Common myeloid progenitor, CD34-positive (primary cell): ENCODE results near the gene CGB5.
A peak's percentile ranks its signal among the peaks of the same experiment; 100 is the strongest.
"Not testable (repeated sequence)": the region's sequence is repeated elsewhere in the genome, so short reads cannot be mapped to it uniquely, and the experiment has no call there.

Experiments
- CTCF ChIA-PET: fragments of 350-600 bp; sonication (Branson Sonifier 250); formaldehyde crosslinking; loops from one replicate; lab custom pipeline; 2021; ENCODE audit warnings: antibody characterized with exemption; lab: Charles Lee
- POLR2A ChIA-PET: fragments of 350-600 bp; sonication (Branson Sonifier 250); formaldehyde crosslinking; loops from one replicate; lab custom pipeline; 2021; ENCODE audit warnings: antibody characterized with exemption; lab: Charles Lee
- DNase-seq, 3 donors: peaks; one replicate each; pipeline versions ENCODE4 v3.0.0 to v3.0.0-alpha.2; 2013
- H3K27ac ChIP-seq, 2 experiments: 1 replicate in 1 of 2; 2 replicates in 1 of 2; pipeline ENCODE4 v1.7.0; 2013; ENCODE audit warnings: inconsistent platforms in 2 of 2, low read length in 2 of 2, mild to moderate bottlenecking in 2 of 2, low read depth in 1 of 2, moderate library complexity in 1 of 2; ENCODE audit not compliant: severe bottlenecking in 2 of 2, insufficient read depth in 1 of 2, poor library complexity in 1 of 2
- H3K27me3 ChIP-seq, 5 experiments: replicated peaks in 2 of 5; 1 replicate in 3 of 5; 2 replicates in 2 of 5; pipeline versions ENCODE4 v1.6.1 to v1.7.0; 2013; ENCODE audit warnings: low read length in 4 of 5, mild to moderate bottlenecking in 2 of 5, moderate library complexity in 2 of 5, inconsistent platforms in 1 of 5; ENCODE audit not compliant: insufficient read depth in 5 of 5, control insufficient read depth in 4 of 5
- H3K36me3 ChIP-seq, 4 experiments: 1 replicate in 2 of 4; 2 replicates in 2 of 4; pipeline versions ENCODE4 v1.6.1 to v1.7.0; 2013; ENCODE audit warnings: low read length in 3 of 4, control low read depth in 1 of 4, mild to moderate bottlenecking in 1 of 4; ENCODE audit not compliant: control insufficient read depth in 4 of 4, insufficient read depth in 4 of 4
- H3K4me1 ChIP-seq, 4 experiments: 1 replicate in 3 of 4; 2 replicates in 1 of 4; pipeline versions ENCODE4 v1.6.1 to v1.7.1; 2013; ENCODE audit warnings: low read length in 3 of 4, mild to moderate bottlenecking in 3 of 4, control low read depth in 1 of 4, inconsistent platforms in 1 of 4, moderate library complexity in 1 of 4; ENCODE audit not compliant: control insufficient read depth in 4 of 4, insufficient read depth in 4 of 4; ENCODE audit errors: control extremely low read depth in 1 of 4
- H3K4me3 ChIP-seq, 7 experiments: 1 replicate in 4 of 7; 2 replicates in 3 of 7; pipeline versions ENCODE4 v1.5.1 to v1.7.0; 2013; ENCODE audit warnings: mild to moderate bottlenecking in 7 of 7, low read length in 6 of 7, moderate library complexity in 6 of 7, inconsistent platforms in 2 of 7, low read depth in 2 of 7, control low read depth in 1 of 7; ENCODE audit not compliant: insufficient read depth in 4 of 7, control insufficient read depth in 1 of 7; ENCODE audit errors: extremely low read depth in 1 of 7
- H3K9me3 ChIP-seq, 5 experiments: 1 replicate in 4 of 5; 2 replicates in 1 of 5; pipeline versions ENCODE4 v1.6.1 to v1.7.1; 2013; ENCODE audit warnings: low read length in 4 of 5, mild to moderate bottlenecking in 2 of 5, inconsistent platforms in 1 of 5, low read depth in 1 of 5, moderate library complexity in 1 of 5; ENCODE audit not compliant: control insufficient read depth in 4 of 5, insufficient read depth in 2 of 5; ENCODE audit errors: control extremely low read depth in 1 of 5
- WGBS: methylation state at CpG from one replicate; pipeline ENCODE4 v1.1.5; 2013; ENCODE audit not compliant: insufficient coverage; 5-methylcytosine and 5-hydroxymethylcytosine counted together

Gene CGB5

GRCh38 chr19:49020342-49020741 is 23.3 kb upstream of the CGB5 start:
- ChIA-PET POLR2A (no interaction called here), CTCF (interaction anchor here (0.6 to 3.5 kb wide), 3 partner anchors 14 to 239 kb away, joined by 3 to 10 read pairs (median 3); no protein-coding TSS in a partner anchor)
- WGBS: 88% methylated on average over 10 of the region's 11 CpGs
- DNase-seq: no peak
- Histone ChIP-seq H3K4me1 (peaks cover 0 to 24% (median 22%) of the 10 kb centered on the region in 4 experiments), H3K4me3 (no peak overlapping the region), H3K27me3 (peaks cover 0 to 43% (median 9%) of the 10 kb centered on the region in 5 experiments), H3K27ac (no peak overlapping the region), H3K9me3 (no peaks in the 10 kb centered on the region), H3K36me3 (peaks cover 2 to 11% (median 7%) of the 10 kb centered on the region in 4 experiments)

GRCh38 chr19:49020931-49021895 is 22.4 kb upstream of the CGB5 start:
- POLR2A ChIA-PET: no interaction called here
- 41% methylated on average over 12 of the region's 16 CpGs for WGBS
- H3K4me1 ChIP-seq: peaks cover 0 to 24% (median 22%) of the 10 kb centered on the region in 4 experiments
- peaks cover 0 to 43% (median 9%) of the 10 kb centered on the region in 5 experiments for H3K27me3 ChIP-seq
- no peak overlapping the region for H3K27ac ChIP-seq
- H3K4me3 ChIP-seq: no peak overlapping the region
- no peaks in the 10 kb centered on the region for H3K9me3 ChIP-seq
- peak in 1 of 3 donors; percentile 13 for DNase-seq
- CTCF ChIA-PET: no interaction called here
- H3K36me3 ChIP-seq: peaks cover 0 to 3% (median under 1%) of the 10 kb centered on the region in 4 experiments

GRCh38 chr19:49022116-49022515 is 21.5 kb upstream of the CGB5 start:
- CTCF ChIA-PET: no interaction called here
- H3K9me3 ChIP-seq: no peaks in the 10 kb centered on the region
- peaks cover 0 to 24% (median 22%) of the 10 kb centered on the region in 4 experiments for H3K4me1 ChIP-seq
- WGBS: 82% methylated on average over 5 of the region's 9 CpGs
- POLR2A ChIA-PET: no interaction called here
- DNase-seq: no peak
- H3K4me3 ChIP-seq: no peak overlapping the region
- no peaks in the 10 kb centered on the region for H3K36me3 ChIP-seq
- peaks cover 0 to 43% (median 9%) of the 10 kb centered on the region in 5 experiments for H3K27me3 ChIP-seq
- no peak overlapping the region for H3K27ac ChIP-seq

GRCh38 chr19:49024233-49024632 is 19.4 kb upstream of the CGB5 start, which contains the start of gene CGB3:
Gene CGB3, minus strand, starts transcription at chr19:49024333. Its CDS starts 362 bp downstream, at chr19:49023971.
- H3K4me3 ChIP-seq, CTCF ChIA-PET, DNase-seq, H3K36me3 ChIP-seq, POLR2A ChIA-PET, H3K9me3 ChIP-seq, H3K27ac ChIP-seq, H3K4me1 ChIP-seq: not testable (repeated sequence)
- 83% methylated on average over 7 of the region's 15 CpGs for WGBS
- peaks cover 0 to 29% (median 5%) of the 10 kb centered on the region in 5 experiments for H3K27me3 ChIP-seq

- CTCF ChIA-PET, H3K9me3 ChIP-seq, H3K4me3 ChIP-seq, POLR2A ChIA-PET, H3K4me1 ChIP-seq, H3K27ac ChIP-seq, H3K36me3 ChIP-seq, DNase-seq: not testable (repeated sequence)
- peaks cover 0 to 20% (median 4%) of the 10 kb centered on the region in 5 experiments for H3K27me3 ChIP-seq
- WGBS: no CpG with 5 or more reads among the region's 6 CpGs
Measured at GRCh38 chr19:49025088-49025487, 18.6 kb upstream of the CGB5 start.

- H3K9me3 ChIP-seq, CTCF ChIA-PET, H3K4me3 ChIP-seq, DNase-seq, H3K36me3 ChIP-seq, H3K27ac ChIP-seq, POLR2A ChIA-PET, H3K4me1 ChIP-seq: not testable (repeated sequence)
- WGBS: 99% methylated on average over 10 of the region's 23 CpGs
- peaks cover 0 to 15% (median 4%) of the 10 kb centered on the region in 5 experiments for H3K27me3 ChIP-seq
Measured at GRCh38 chr19:49025599-49025998, 18.0 kb upstream of the CGB5 start.

GRCh38 chr19:49028686-49029085 is 15.0 kb upstream of the CGB5 start:
- H3K36me3 ChIP-seq, H3K27ac ChIP-seq, POLR2A ChIA-PET, H3K4me3 ChIP-seq, H3K9me3 ChIP-seq, H3K4me1 ChIP-seq, H3K27me3 ChIP-seq, CTCF ChIA-PET, DNase-seq: not testable (repeated sequence)
- WGBS: 94% methylated on average over 3 of the region's 9 CpGs
